Measurements from ENCODE around the gene CERS6.

The CERS6 gene

DNA sequence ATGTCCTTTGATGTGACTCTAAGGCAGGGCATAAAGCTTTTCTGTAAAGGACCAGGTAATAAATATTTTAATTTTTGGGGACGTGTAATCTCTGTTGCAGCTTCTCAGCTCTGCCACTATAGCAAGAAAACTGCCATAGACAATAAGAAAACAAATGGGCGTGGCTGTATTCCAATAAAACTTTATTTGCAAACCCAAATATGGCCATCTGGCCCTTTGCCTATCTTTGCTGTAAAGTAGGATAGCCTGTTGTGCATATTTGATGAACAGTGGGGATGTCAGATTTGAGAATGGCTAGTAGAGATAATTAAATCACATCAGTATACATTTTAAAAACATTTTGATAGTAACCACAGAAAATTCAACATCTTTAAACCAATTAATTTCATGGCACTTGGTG, 250.7 kb downstream of the CERS6 start:
- no peak for DNase-seq (ENCODE audit: low read depth)
- TF ChIP-seq, protein P1, sequence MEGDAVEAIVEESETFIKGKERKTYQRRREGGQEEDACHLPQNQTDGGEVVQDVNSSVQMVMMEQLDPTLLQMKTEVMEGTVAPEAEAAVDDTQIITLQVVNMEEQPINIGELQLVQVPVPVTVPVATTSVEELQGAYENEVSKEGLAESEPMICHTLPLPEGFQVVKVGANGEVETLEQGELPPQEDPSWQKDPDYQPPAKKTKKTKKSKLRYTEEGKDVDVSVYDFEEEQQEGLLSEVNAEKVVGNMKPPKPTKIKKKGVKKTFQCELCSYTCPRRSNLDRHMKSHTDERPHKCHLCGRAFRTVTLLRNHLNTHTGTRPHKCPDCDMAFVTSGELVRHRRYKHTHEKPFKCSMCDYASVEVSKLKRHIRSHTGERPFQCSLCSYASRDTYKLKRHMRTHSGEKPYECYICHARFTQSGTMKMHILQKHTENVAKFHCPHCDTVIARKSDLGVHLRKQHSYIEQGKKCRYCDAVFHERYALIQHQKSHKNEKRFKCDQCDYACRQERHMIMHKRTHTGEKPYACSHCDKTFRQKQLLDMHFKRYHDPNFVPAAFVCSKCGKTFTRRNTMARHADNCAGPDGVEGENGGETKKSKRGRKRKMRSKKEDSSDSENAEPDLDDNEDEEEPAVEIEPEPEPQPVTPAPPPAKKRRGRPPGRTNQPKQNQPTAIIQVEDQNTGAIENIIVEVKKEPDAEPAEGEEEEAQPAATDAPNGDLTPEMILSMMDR (conservative IDR thresholded peaks at IDR 0.05; ENCODE audit: low read depth, low read length) = no peak
- no peak overlapping the region for H3K4me3 ChIP-seq (ENCODE audit: low read depth, low read length)

DNA sequence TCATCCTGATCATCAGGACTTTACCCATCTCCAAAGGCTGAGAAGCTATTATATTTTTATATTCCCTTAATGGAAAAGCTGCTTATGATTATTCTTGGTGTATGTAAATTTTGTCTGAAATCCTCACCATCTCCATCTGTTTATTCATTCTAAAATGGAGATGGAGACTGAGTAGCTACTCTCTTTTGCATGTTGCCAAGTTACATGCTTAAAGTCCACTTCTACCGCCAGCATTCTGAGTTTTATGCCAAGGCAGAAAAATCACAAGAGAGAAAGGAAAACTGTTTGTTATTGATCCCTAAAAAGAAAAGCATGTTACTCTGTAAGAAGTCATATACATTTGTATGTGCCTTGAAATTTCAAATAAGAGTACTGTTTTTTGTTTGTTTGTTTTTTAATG, 252.0 kb downstream of the CERS6 start:
- TF ChIP-seq, protein P1 (conservative IDR thresholded peaks at IDR 0.05; ENCODE audit: low read depth, low read length) = no peak
- DNase-seq (ENCODE audit: low read depth) = no peak

DNA sequence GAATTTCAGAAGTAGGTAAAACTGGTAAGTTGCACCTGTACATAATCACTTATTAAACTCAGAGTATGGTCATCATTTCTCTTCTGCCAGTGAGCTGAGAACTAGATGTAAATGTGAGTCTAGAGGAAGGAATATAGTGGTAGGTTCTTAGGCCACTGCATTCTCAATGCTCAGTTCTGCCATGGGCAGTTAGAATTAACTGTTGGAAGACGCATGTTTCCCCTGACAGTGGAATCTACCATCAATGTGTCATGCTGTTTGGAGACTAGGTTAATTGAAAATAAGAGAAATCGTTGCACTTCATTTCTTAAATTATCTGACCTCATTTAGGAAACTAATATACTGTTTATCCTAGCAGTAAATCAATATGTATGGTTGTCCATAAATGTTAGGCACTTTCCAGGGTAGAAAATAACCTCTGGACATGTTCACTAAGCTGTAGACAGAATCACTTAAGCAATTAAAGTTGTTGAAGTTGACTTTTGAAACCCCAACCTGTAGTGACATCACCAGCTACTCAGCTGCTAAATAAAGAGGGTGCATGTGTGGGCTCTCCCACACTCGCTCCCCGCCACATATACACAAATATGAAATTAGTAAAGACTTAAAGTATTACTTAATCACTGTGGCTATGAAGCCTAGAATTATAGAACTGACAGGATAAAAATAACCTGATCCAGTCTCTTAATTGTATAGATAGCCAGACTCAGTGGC, 254.8 kb downstream of the CERS6 start:
- H3K4me3 ChIP-seq (ENCODE audit: low read depth, low read length) = no peak overlapping the region
- TF ChIP-seq, protein P1 (conservative IDR thresholded peaks at IDR 0.05; ENCODE audit: low read depth, low read length) = no peak
- no peak for DNase-seq (ENCODE audit: low read depth)

More for the DNA sequence above, 252.0 kb downstream of the CERS6 start:
- no peak overlapping the region for H3K4me3 ChIP-seq (ENCODE audit: low read depth, low read length)

DNA sequence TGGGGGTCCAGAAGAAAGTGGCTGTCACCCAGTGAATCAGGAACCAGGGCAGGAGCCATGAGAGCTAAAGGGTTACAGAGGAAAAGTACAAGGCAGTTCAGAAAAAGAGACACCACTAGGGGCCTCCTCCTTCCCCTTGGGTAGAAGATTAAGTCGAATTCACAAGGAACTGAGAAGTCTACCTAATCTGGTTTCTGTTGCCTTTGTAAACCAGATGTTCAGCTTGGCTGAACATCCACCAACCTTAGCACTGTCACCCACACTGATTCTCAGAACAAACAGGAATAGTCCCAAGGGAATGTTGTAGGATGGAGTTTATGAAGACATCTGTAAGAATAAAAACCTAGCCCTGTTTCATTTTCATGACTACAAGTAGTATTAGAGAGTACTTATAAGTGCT, 256.0 kb downstream of the CERS6 start:
- no peak overlapping the region for H3K4me3 ChIP-seq (ENCODE audit: low read depth, low read length)
- DNase-seq (ENCODE audit: low read depth) = peak; percentile 42
- TF ChIP-seq, protein P1 (conservative IDR thresholded peaks at IDR 0.05; ENCODE audit: low read depth, low read length) = peak; percentile 48

DNA sequence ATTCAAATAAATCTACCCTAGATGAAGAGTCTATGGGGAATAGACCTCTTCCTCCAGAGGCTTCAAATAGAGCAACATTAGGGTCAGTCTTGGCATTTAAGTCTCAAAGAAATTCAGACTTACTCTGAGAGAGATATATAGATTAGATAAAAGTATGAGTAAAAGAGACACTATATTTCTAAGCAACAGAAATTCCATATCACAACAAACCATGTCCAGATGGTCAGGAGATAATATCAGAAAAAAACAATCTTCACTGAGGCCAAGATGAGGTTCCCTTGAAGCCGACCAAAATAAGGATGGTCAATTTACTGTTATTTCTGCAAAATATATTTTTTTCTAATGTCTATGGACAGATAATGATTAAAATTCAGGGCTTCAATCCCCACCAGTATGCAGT, 257.3 kb downstream of the CERS6 start:
- H3K4me3 ChIP-seq (ENCODE audit: low read depth, low read length) = no peak overlapping the region
- no peak for DNase-seq (ENCODE audit: low read depth)
- TF ChIP-seq, protein P1 (conservative IDR thresholded peaks at IDR 0.05; ENCODE audit: low read depth, low read length) = no peak

DNA sequence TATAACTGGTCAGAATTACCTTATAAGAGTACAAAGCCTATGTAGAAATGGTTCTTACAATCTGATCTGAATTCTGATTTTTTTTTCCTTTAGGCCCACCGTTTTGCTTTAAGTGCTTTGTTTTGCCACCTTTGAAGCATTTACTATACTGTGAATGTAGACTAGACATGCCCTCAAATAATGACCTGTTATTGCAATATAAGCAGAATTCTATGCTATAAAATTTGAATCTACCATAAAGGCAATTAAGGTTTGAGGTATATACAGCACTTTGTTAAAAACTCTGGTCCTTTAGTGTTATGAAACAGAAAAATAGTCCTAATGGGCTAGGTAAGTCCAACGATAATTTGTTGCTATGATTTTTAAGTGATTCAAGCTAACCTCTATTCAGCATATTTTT, 259.8 kb downstream of the CERS6 start:
- no peak overlapping the region for H3K4me3 ChIP-seq (ENCODE audit: low read depth, low read length)
- no peak for DNase-seq (ENCODE audit: low read depth)
- TF ChIP-seq, protein P1 (conservative IDR thresholded peaks at IDR 0.05; ENCODE audit: low read depth, low read length) = no peak

DNA sequence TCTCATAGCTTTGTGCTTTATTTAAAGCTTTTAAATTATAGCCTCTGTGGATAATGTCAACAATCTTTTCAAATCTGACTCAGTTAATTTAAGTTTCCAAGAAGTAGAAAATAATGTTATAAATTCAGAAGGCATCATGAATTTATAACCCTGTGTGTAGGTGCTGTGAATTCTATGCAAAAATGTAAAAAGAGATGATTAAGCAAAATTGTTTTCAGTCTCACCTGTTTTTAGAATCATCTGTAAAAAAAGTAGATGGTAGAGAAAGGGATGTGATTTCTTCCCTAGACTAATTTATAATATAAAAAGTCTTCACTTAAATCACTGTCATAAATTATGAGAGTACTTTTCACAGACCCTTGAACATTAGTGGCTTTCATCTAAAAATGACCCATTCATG, 260.8 kb downstream of the CERS6 start:
- DNase-seq (ENCODE audit: low read depth) = no peak
- TF ChIP-seq, protein P1 (conservative IDR thresholded peaks at IDR 0.05; ENCODE audit: low read depth, low read length) = no peak
- H3K4me3 ChIP-seq (ENCODE audit: low read depth, low read length) = no peak overlapping the region

Data from choroid plexus epithelial cell (primary cell).